ENCODE data around the gene MREG.
"Not testable (repeated sequence)": the region's sequence is repeated elsewhere in the genome, so short reads cannot be mapped to it uniquely, and the experiment has no call there.

MREG gene

DNA sequence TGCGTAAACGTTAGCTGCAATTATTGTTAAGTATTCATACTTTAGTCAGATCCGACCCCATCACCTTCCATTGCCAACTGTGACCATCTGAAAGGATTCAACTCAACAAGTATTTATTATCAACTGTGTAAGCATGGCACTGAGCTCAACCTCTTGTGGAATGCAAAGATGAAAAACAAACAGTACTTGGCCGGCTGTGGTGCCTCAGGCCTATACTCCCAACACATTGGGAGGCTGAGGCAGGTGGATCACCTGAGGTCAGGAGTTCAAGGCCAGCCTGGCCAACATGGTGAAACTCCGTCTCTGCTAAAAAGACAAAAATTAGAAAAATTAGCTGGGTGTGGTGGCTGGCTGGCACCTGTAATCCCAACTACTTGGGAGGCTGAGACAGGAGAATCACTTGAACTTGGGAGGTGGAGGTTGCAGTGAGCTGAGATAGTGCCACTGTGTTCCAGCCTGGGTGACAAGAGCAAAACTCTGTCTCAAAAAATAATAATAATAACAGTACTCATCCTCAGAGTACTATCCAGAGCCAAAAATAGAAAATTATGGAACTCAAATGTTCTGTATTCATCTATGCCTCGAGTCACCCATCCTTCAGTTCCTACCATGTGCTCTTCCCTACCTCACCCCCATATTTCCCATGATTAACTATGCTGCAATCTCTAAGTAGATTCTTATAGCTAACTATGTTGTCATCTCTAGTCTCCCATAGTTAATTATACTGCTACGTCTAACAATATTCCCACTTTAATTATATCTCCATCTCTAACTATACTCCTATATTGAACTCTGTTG, 8.6 kb upstream of the MREG start:
- no peak for DNase-seq

- no peak for DNase-seq
These were observed 5.4 kb upstream of the MREG start for GRCh38 chr2:216018709-216019108.

- no peak for DNase-seq
These were observed 4.0 kb upstream of the MREG start for GRCh38 chr2:216017365-216017764.

DNA sequence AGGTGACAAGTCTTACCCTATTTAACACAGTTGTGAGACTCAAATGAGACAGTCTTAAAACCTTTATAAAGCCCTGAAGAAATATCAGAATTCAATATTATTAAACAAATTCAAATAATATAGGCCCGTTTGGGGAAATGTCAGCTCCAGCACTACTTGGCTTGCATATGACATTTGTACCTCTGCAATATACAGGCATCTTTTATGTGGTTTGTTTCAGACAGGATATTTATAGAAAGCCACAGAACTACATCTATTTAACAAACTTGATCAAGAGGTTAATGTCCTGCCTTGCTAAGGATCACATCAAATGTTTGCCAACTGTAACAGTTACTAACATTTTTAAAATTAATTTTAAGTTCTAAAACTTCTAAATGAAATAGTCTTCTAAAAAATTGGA, 3.2 kb upstream of the MREG start:
- DNase-seq, result no peak

DNA sequence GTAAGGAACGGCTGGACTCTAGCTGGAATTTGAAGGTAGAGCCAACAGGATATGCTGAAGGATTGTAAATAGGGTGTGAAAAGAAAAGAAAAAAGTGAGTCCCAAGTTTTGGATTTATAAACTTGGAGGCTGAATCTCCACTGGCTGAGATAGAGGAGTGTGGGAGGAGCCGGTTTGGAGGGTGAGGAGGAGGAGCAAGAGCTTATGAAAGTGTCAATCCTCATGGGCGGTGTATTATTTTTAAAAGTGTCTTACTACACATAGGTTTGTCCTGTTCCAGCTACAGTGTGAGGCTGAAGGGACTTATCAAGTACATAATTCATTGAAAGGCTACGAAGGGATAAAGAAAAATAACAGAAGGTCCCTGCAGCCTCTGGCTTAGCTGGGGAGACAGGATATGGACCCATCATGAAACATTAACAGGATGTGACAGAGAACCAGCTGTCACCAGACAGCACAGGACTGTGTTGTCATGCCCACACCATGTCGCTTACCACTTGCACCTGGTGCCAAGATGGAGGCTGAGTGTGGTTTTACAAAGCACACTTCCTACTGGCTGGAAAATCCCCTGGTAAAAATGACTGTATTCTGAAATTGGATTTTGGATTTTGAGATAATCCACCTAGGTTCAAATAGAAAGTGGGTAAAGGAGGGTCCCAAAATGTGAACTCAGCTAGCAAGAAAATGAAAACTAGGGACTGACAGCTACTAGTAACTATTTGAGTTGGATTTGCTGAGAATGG, 2.5 kb upstream of the MREG start:
- DNase-seq, result no peak

DNA sequence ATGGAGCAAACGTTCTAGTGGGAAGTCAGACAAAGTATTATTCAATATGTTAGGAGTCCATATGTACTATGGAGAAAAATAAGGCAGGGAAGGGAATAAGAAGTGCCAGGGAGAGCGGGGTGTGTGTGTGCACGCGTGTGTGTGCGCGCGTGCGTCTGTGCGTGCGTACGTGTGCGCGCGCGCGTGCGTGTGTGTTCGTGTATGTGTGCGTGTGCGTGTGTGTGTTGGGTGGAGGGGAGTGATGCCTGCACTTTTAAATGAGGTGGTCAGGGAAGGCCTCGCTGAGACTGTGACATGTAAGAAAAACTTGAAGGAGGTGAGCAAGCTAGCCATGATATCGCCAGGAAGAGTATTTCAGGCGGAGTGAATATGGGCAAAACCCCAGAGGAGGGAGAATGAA, 1.6 kb upstream of the MREG start:
- no peak for DNase-seq

DNA sequence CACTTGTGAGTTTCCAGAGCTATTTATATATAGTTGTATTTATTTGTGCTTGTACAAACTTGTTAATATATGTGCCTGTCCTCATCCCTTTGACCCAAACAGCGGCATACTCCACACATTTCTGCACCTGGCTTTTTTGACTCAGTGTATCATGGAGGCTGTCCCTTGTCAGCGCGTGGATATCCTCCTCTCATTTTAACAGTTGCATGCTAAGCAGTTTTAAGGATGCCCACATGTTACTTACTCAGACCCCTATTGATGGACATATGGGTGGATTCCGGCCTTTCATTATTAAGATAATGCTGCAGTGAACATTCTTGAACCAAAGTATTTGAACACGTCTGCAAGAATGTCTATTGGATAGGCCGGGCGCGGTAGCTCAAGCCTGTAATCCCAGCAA, 655 bp upstream of the MREG start:
- DNase-seq, result no peak

- DNase-seq, result no peak
These were observed 596 bp downstream of the MREG start for GRCh38 chr2:216012830-216013079.

DNA sequence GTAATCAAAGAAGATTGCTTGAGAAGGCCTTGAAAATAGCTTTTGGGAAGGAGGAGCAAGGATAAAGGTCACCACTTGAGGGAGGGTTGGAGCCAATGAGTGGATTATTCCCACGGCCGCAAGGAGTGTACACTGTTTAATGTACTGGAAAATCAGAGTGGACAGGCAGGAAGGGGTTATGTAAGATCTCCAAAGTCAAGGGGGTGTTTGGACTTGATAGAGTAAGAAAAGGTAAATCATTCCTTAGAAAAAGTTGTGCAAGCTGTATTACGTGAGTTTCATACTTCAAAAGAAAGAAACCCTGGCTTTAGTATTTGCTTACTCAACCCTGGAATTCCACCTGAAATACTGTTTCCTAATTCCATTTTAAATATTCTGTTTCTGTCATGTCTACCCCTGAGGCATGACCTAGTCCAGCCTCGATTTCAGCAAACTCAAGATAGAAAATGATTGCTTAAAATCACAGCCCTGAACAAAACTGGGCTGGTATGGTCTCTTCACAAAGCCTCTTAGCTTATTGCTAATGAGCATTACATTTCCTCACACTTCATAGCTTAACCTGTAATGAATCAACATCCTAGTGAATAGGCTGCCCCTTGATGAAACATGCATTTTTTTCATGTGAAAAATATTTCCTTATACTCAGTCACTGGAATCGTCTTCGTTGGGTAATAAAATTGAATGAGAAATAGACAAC, 1.1 kb downstream of the MREG start:
- DNase-seq, result no peak

DNA sequence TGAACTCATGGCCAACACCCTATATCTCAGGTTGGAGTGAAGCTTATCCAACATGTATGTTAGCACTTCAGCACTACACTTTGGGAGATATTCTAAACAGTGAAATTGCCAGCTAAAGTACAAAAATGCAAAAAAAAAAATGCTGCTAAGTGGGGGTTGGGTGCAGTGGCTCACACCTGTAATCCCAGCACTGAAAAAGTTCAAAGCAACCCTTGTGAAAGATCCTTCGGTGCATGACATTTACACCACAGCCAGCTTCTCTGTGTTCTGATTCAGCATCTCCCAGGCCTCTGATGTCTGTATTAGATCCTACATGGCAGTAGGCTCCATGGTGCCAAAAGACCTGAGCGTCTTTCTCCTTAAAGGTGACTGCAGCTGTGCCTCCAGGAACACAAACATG, 4.1 kb downstream of the MREG start:
- DNase-seq, result not testable (repeated sequence)

DNA sequence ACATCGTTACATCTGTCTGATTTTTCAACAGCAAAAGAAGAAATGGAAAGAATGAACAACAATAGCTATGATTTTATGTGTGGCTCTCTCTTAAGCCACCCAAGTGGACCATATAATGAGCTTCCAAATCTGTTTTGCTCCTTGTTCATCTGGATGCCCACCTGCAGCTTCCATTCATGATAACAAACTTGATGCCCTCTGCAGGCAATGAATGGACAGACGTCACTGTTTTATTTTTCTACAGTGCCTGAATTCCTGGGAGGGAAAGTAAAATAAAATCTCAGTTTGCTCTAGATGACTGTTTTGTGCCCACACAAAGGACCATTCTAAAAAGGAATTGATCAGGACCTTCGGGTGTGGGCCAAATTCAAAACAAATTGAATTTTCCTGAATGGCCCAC, 5.0 kb downstream of the MREG start:
- no peak for DNase-seq

DNA sequence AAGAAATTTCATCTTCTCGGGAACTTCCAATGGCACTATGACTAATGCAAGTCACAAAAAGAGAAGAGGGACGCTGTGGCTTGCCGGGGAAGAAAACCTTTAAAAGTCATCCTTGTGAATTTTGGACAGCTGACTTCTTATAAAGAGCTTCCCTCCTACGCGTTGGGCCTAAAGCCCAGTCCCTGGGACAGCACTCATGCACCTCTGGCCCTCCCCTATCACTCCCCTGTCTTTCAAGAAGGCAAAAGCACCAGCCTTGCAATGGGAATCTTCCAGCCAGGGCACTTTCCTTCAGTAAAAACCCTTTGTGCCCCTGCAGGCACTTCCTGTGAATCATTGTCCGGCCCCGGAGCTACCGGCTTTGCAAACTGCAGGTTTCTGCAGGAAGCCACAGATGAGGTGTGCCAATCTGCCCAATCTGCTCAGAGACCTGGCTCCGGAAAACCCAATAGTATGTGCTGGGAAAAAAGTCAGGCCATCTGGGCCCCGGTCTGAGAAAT, 7.1 kb downstream of the MREG start:
- DNase-seq, result no peak

DNA sequence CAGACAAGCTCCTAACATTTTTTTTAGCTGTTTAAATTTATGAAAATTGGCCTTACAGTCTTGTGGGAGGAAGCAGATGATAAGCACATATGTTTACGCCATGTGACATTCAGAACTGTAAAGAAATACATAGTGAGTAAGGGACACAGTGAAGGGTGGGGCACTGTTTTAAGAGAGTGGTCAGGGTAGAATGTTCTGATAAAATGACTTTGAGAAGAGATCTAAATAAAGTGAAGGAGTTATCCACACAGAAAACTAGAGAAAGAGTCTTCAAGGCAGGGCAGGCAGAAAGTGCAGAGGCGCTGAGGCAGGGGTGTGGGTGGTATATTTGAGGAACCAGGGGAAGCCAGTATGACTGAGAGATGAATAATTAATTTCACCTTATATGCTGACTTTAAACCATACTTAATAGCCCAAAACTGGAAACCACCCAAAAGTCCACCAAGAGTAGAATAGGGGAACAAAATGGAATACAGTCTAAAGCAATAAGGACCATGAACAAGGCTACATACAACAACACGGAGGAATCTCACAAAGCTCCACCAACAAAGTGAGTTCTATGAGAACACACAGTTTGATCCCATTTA, 8.6 kb downstream of the MREG start:
- no peak for DNase-seq

DNA sequence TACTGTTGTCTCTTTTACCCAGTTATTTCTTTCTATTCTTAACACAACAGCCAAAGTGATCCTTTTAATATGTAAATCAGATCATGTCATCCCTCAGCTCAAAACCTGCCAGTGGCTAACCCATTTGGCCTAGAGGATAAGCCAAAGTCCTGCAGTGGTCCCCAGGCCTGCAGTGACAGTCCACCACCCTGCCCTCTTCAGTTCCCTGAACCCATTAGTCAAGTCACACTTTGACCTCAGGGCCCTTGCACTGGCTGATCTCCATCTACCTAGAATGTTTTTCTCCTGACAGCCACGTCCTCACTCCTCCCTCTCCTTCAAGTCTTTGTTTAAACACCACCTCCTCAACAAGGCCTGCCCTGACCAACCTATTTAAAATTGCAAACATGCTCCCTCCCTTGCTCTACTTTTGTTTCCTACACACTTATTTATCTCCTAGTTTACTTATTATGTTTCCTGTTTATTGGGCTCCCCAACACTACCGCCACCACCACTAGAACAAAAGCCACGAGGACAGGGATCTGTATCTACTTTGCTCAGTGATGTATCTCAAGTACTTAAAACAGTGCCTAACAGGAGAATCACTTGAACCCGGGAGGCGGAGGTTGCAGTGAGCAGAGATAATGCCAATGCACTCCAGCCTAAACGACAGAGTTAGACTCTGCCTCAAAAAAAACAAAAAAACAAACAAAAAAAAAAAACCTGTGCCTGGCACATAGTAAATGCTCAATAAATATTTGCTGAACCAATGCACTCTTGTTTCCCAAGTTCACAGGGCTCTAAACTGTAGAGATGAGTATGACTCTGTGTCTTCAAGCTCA, 9.3 kb downstream of the MREG start:
- DNase-seq, result no peak

GRCh38 chr2:216002693-216003092, 10.7 kb downstream of the MREG start:
- DNase-seq, result no peak

DNA sequence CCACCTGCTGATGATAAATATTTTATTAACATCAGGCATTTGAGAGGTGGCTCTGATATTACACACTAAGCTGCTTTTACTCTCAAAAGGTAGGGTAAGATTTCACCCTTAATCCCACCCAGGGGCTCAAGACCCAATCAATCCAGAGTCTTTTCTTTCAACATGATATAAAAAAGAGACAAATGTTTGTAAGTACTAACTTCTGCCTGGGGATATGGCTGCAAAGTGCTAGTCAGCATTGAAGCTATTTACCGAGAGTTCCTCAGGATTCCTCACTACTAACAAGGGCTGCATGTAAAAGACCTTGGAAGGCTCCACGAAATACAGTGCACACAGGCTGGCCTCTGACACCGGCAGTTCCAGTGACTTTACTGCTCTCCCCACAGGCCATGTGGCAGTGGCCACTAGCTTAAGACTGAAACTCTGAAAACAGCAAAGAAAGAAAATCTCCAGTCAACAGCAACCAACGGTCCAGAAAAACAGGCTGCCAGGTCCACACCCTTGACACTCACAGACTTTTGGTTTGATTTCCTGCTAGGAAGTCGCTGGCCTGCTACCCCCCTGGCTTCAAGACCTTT, 11.2 kb downstream of the MREG start:
- DNase-seq, result no peak

- DNase-seq, result no peak
These were observed 11.9 kb downstream of the MREG start for GRCh38 chr2:216001216-216002100.

GRCh38 chr2:215998636-215999035, 14.7 kb downstream of the MREG start:
- no peak for DNase-seq

- no peak for DNase-seq
These were observed 16.1 kb downstream of the MREG start for GRCh38 chr2:215997219-215997618.

DNA sequence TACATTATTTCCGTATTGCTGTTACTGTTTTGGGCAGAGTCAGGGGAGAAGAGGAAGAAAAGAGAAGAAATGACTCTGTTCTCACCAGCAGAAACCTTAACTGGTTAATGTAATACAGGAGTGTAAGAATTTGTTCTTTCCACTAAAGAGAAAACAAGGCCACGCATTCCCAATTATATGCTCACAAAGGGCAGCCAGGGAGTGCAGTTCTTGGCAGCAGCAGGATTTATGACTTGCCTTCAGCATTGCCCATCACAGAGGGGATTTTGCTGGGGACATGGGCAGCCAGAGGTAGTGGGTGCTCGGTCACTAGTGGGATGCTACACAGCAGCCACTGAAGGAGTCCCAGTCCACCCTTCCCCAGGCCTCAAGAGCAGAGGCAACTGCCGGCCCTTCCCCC, 18.4 kb downstream of the MREG start:
- DNase-seq, result no peak

- DNase-seq, result not testable (repeated sequence)
These were observed 24.7 kb downstream of the MREG start for GRCh38 chr2:215988556-215989207.

Measured in NCI-H446 treated with DMSO at 0.1 percent for 48 hours (cell line).